Ishikawa (cell line): Measurements from ENCODE around the gene SF3B6.

ENCODE experiments used
- CEBPB ChIP-seq: IDR thresholded peaks from 2 replicates; pipeline ENCODE4 v1.6.1; 2012
- CREB1 ChIP-seq: IDR thresholded peaks from 2 replicates; pipeline ENCODE4 v1.6.1; 2012; ENCODE audit warnings: low read depth
- EGR1 ChIP-seq: IDR thresholded peaks from 2 replicates; pipeline ENCODE4 v1.6.1; 2012
- EP300 ChIP-seq: IDR thresholded peaks from 2 replicates; pipeline ENCODE4 v1.6.1; 2012; ENCODE audit warnings: borderline replicate concordance
- FOXM1 ChIP-seq: IDR thresholded peaks from 2 replicates; pipeline ENCODE4 v1.6.1; 2012; ENCODE audit warnings: low read depth, borderline replicate concordance
- MAX ChIP-seq: IDR thresholded peaks from 2 replicates; pipeline ENCODE4 v1.6.1; 2012
- NFIC ChIP-seq: IDR thresholded peaks from 2 replicates; pipeline ENCODE4 v1.6.1; 2012
- RAD21 ChIP-seq: IDR thresholded peaks from 2 replicates; pipeline ENCODE4 v1.6.1; 2012; ENCODE audit warnings: low read depth
- TAF1 ChIP-seq: IDR thresholded peaks from 2 replicates; pipeline ENCODE4 v1.6.1; 2012; ENCODE audit warnings: low read depth, mild to moderate bottlenecking
- TCF12 ChIP-seq: IDR thresholded peaks from 2 replicates; pipeline ENCODE4 v1.6.1; 2012; ENCODE audit warnings: low read depth
- TEAD4 ChIP-seq: IDR thresholded peaks from 2 replicates; pipeline ENCODE4 v1.6.1; 2012
- USF1 ChIP-seq: IDR thresholded peaks from 2 replicates; pipeline ENCODE4 v1.6.1; 2012
- YY1 ChIP-seq: IDR thresholded peaks from 2 replicates; pipeline ENCODE4 v1.6.1; 2012; ENCODE audit warnings: low read depth
- ZBTB7A ChIP-seq: IDR thresholded peaks from 2 replicates; pipeline ENCODE4 v1.6.1; 2012; ENCODE audit warnings: low read depth
- TF ChIP-seq, protein P1 (sequence below): IDR thresholded peaks from 2 replicates; pipeline ENCODE4 v1.6.1; 2012; ENCODE audit warnings: low read depth, mild to moderate bottlenecking

Gene SF3B6

DNA sequence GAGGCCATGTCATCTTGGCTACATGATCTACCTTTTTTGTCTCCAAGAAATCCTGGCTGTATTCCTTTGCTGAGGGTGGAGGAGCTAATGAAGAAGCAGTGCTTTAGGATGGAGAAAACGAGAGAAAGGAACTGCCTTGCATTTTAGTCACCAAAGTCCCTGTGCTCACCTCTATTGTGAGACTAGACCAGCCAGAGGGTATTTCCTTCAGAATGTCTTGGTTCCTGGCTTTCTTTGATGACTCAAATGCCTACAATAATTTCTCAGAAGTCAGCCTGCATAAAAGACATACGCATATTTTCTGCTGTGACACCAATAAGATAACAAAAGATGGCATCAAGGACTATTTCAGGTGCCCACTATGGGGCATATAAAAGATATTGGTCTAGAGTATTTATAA is 10.8 kb downstream of the SF3B6 start:
- TF ChIP-seq NFIC (no peak), USF1 (no peak), FOXM1 (no peak), TAF1 (no peak), EP300 (no peak), ZBTB7A (no peak), CEBPB (no peak), MAX (no peak), EGR1 (no peak), YY1 (no peak), TEAD4 (no peak), TCF12 (no peak), RAD21 (no peak), CREB1 (no peak)
- TF ChIP-seq, protein P1, sequence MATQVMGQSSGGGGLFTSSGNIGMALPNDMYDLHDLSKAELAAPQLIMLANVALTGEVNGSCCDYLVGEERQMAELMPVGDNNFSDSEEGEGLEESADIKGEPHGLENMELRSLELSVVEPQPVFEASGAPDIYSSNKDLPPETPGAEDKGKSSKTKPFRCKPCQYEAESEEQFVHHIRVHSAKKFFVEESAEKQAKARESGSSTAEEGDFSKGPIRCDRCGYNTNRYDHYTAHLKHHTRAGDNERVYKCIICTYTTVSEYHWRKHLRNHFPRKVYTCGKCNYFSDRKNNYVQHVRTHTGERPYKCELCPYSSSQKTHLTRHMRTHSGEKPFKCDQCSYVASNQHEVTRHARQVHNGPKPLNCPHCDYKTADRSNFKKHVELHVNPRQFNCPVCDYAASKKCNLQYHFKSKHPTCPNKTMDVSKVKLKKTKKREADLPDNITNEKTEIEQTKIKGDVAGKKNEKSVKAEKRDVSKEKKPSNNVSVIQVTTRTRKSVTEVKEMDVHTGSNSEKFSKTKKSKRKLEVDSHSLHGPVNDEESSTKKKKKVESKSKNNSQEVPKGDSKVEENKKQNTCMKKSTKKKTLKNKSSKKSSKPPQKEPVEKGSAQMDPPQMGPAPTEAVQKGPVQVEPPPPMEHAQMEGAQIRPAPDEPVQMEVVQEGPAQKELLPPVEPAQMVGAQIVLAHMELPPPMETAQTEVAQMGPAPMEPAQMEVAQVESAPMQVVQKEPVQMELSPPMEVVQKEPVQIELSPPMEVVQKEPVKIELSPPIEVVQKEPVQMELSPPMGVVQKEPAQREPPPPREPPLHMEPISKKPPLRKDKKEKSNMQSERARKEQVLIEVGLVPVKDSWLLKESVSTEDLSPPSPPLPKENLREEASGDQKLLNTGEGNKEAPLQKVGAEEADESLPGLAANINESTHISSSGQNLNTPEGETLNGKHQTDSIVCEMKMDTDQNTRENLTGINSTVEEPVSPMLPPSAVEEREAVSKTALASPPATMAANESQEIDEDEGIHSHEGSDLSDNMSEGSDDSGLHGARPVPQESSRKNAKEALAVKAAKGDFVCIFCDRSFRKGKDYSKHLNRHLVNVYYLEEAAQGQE: no peak

GRCh38 chr2:24058564-24059271 is 17.4 kb downstream of the SF3B6 start:
- TF ChIP-seq USF1: no peak
- TF ChIP-seq, protein P1: no peak
- no peak for TF ChIP-seq TEAD4

DNA sequence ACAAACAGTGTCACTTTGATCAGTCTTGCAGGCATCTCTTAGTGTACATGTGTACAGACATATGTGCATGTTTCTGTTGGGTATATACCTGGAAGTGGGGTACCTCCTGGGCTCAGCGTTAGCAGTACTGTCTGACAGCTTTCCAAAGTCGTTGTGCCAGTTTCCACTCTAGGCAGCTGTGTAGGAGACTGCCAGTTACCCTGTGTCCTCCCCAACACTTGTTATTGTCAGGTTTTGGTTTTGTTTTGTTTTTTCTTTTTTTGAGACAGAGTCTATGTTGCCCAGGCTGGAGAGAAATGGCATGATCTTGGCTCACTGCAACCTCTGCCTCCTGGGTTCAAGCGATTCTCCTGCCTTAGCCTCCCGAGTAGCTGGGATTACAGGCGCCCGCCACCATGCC is 20.4 kb downstream of the SF3B6 start:
- no peak for TF ChIP-seq RAD21
- TF ChIP-seq CEBPB: no peak
- TF ChIP-seq YY1: no peak
- TF ChIP-seq FOXM1: no peak
- TF ChIP-seq TEAD4: no peak
- TF ChIP-seq CREB1: no peak
- TF ChIP-seq, protein P1: no peak
- TF ChIP-seq EGR1: no peak
- no peak for TF ChIP-seq TCF12
- TF ChIP-seq USF1: no peak

GRCh38 chr2:24054366-24055010 is 21.6 kb downstream of the SF3B6 start:
- TF ChIP-seq YY1 (no peak), TCF12 (no peak), ZBTB7A (no peak), FOXM1 (no peak), RAD21 (no peak), CREB1 (no peak), EGR1 (no peak), NFIC (no peak), TEAD4 (no peak), USF1 (no peak), MAX (no peak), CEBPB (no peak), EP300 (no peak), TAF1 (no peak)
- TF ChIP-seq, protein P1: no peak
